Liver (tissue), 9 donors: ENCODE results near the gene NT5C1A. TPM values are rescaled to one million over a fixed set of nuclear protein-coding genes. Genes with fewer than 3 reads are reported as not detected.

Source experiments
- DNase-seq: peaks from one replicate; pipeline ENCODE4 v3.0.0-alpha.2; 2017; ENCODE audit warnings: low spot score
- H3K27ac ChIP-seq, 2 donors: one replicate each; pipeline ENCODE4 v1.7.0; 2013; ENCODE audit warnings: inconsistent platforms in 2 of 2, low read length in 2 of 2, control low read depth in 1 of 2, low read depth in 1 of 2, mild to moderate bottlenecking in 1 of 2
- H3K27me3 ChIP-seq, 4 donors: one replicate each; pipeline versions ENCODE4 v1.6.1 to v1.7.0; 2013; ENCODE audit warnings: low read length in 3 of 4, inconsistent platforms in 1 of 4, mild to moderate bottlenecking in 1 of 4, moderate library complexity in 1 of 4; ENCODE audit not compliant: control insufficient read depth in 4 of 4, insufficient read depth in 4 of 4
- H3K36me3 ChIP-seq, 4 donors: one replicate each; pipeline versions ENCODE4 v1.6.1 to v1.7.0; 2013; ENCODE audit warnings: low read length in 3 of 4, mild to moderate bottlenecking in 3 of 4, low read depth in 1 of 4, moderate library complexity in 1 of 4; ENCODE audit not compliant: control insufficient read depth in 4 of 4, insufficient read depth in 3 of 4
- H3K4me1 ChIP-seq, 4 donors: one replicate each; pipeline versions ENCODE4 v1.6.1 to v1.7.0; 2013; ENCODE audit warnings: low read length in 3 of 4, mild to moderate bottlenecking in 3 of 4, moderate library complexity in 1 of 4; ENCODE audit not compliant: control insufficient read depth in 4 of 4, insufficient read depth in 4 of 4
- H3K4me3 ChIP-seq, 3 donors: one replicate each; pipeline versions ENCODE4 v1.6.1 to v1.7.0; 2013; ENCODE audit warnings: low read length in 3 of 3, control low read depth in 1 of 3, low read depth in 1 of 3, mild to moderate bottlenecking in 1 of 3
- H3K9ac ChIP-seq, 2 donors: one replicate each; pipeline ENCODE4 v1.7.0; 2013; ENCODE audit warnings: low read length in 2 of 2, mild to moderate bottlenecking in 2 of 2, moderate library complexity in 2 of 2, control low read depth in 1 of 2, low read depth in 1 of 2
- H3K9me3 ChIP-seq, 4 donors: one replicate each; pipeline versions ENCODE4 v1.6.1 to v1.7.0; 2013; ENCODE audit warnings: low read length in 3 of 4; ENCODE audit not compliant: control insufficient read depth in 4 of 4
- EGR1 ChIP-seq, 2 donors: IDR thresholded peaks; 2 replicates each; pipeline ENCODE4 v1.6.1; 2016 to 2018; ENCODE audit warnings: antibody characterized with exemption in 2 of 2, low read depth in 2 of 2
- FOXA1 ChIP-seq: IDR thresholded peaks from 2 replicates; pipeline ENCODE4 v1.6.1; 2016; ENCODE audit warnings: antibody characterized with exemption
- FOXA2 ChIP-seq: IDR thresholded peaks from 2 replicates; pipeline ENCODE4 v1.6.1; 2016; ENCODE audit warnings: antibody characterized with exemption
- GABPA ChIP-seq, 2 donors: IDR thresholded peaks in 1 of 2; conservative IDR thresholded peaks in 1 of 2; 2 replicates each; pipeline ENCODE4 v1.6.1; 2016; ENCODE audit warnings: antibody characterized with exemption in 2 of 2, mild to moderate bottlenecking in 1 of 2, moderate library complexity in 1 of 2
- HNF4A ChIP-seq, 2 donors: conservative IDR thresholded peaks; 2 replicates each; pipeline ENCODE4 v1.6.1; 2016; ENCODE audit warnings: antibody characterized with exemption in 2 of 2, mild to moderate bottlenecking in 2 of 2
- HNF4G ChIP-seq: IDR thresholded peaks from 2 replicates; pipeline ENCODE4 v1.6.1; 2016; ENCODE audit warnings: antibody characterized with exemption
- JUND ChIP-seq, 2 donors: IDR thresholded peaks; 2 replicates each; pipeline ENCODE4 v1.6.1; 2016; ENCODE audit warnings: antibody characterized with exemption in 2 of 2
- NR2F2 ChIP-seq: IDR thresholded peaks from 2 replicates; pipeline ENCODE4 v1.6.1; 2016; ENCODE audit warnings: antibody characterized with exemption
- RXRA ChIP-seq, 2 donors: IDR thresholded peaks; 2 replicates each; pipeline ENCODE4 v1.6.1; 2017 to 2018; ENCODE audit warnings: antibody characterized with exemption in 2 of 2, mild to moderate bottlenecking in 1 of 2
- SP1 ChIP-seq: IDR thresholded peaks from 2 replicates; pipeline ENCODE4 v1.6.1; 2018; ENCODE audit warnings: antibody characterized with exemption, mild to moderate bottlenecking
- TAF1 ChIP-seq: conservative IDR thresholded peaks from 2 replicates; pipeline ENCODE4 v1.6.1; 2016; ENCODE audit warnings: antibody characterized with exemption, mild to moderate bottlenecking
- YY1 ChIP-seq: IDR thresholded peaks from 2 replicates; pipeline ENCODE4 v1.6.1; 2016; ENCODE audit warnings: antibody characterized with exemption, mild to moderate bottlenecking
- WGBS: extraction: QIAGEN DNeasy Blood & Tissue Kit; methylation state at CpG from one replicate; pipeline ENCODE4 v1.1.7; 2013; 5-methylcytosine and 5-hydroxymethylcytosine counted together
- polyA plus RNA-seq, 2 donors: library from polyadenylated mRNA; stranded (reverse) in 1 of 2; unstranded in 1 of 2; fragments of 200-250 nt in 1 of 2; fragments of >200 nt in 1 of 2; fragmentation: Nextera tagmentation in 1 of 2; extraction: Ambion mirVana in 1 of 2; gene quantifications; one replicate each; pipeline versions ENCODE4 v1.2.1 to v1.2.3, GENCODE V29; 2013 to 2015
- total RNA-seq, 2 donors: library from RNA; depleted of rRNA; stranded (reverse); fragments of >200 nt; gene quantifications; one replicate each; pipeline ENCODE4 v1.2.3, GENCODE V29; 2014
- TF ChIP-seq, protein P1 (sequence below): IDR thresholded peaks from 2 replicates; pipeline ENCODE4 v1.6.1; 2016; ENCODE audit warnings: antibody characterized with exemption
- TF ChIP-seq, protein P2 (sequence below): IDR thresholded peaks from 2 replicates; pipeline ENCODE4 v1.6.1; 2016; ENCODE audit warnings: antibody characterized with exemption
- TF ChIP-seq, protein P3 (sequence below): IDR thresholded peaks from 2 replicates; pipeline ENCODE4 v1.6.1; 2016; ENCODE audit warnings: antibody characterized with exemption
- TF ChIP-seq, protein P4 (sequence below): IDR thresholded peaks from 2 replicates; pipeline ENCODE4 v1.6.1; 2016; ENCODE audit warnings: antibody characterized with exemption, mild to moderate bottlenecking
- TF ChIP-seq, protein P5 (sequence below): fragments of 150-350 bp; IDR thresholded peaks from 2 replicates; pipeline ENCODE4 v1.5.1; 2017; ENCODE audit warnings: improper control_type of control experiment, low read depth, low read length; ENCODE audit not compliant: missing input control
- donor health status: healthy.
- donor health status: healthy.
- donor health status: healthy.
- donor health status: healthy.
- donor health status: healthy.

Gene NT5C1A
- total and polyA plus RNA-seq, 4 donors = 0.05 to 0.08 TPM; not detected in 2

DNA sequence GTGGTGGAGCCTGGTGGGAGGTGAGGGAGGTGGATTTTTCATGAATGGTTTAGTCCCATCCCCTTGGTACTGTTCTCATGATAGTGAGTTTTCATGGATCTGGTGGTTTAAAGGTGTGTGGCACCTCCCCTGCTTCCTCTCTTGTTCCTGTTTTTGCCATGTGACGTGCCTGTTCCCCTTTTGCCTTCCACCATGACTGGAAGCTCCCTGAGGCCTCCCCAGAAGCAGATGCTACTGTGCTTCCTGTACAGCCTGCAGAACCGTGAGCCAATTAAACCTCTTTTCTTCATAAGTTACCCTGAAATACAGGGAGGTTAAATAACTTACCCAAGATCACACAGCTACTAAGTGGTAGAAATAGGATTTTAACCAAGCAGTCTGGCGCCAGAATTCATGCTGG lies 28.2 kb downstream of the NT5C1A start (continued):
- TF ChIP-seq, protein P1, sequence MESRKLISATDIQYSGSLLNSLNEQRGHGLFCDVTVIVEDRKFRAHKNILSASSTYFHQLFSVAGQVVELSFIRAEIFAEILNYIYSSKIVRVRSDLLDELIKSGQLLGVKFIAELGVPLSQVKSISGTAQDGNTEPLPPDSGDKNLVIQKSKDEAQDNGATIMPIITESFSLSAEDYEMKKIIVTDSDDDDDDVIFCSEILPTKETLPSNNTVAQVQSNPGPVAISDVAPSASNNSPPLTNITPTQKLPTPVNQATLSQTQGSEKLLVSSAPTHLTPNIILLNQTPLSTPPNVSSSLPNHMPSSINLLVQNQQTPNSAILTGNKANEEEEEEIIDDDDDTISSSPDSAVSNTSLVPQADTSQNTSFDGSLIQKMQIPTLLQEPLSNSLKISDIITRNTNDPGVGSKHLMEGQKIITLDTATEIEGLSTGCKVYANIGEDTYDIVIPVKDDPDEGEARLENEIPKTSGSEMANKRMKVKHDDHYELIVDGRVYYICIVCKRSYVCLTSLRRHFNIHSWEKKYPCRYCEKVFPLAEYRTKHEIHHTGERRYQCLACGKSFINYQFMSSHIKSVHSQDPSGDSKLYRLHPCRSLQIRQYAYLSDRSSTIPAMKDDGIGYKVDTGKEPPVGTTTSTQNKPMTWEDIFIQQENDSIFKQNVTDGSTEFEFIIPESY = no peak
- no peak for TF ChIP-seq JUND (IDR thresholded peaks at IDR 0.05)
- no peak for TF ChIP-seq FOXA1

DNA sequence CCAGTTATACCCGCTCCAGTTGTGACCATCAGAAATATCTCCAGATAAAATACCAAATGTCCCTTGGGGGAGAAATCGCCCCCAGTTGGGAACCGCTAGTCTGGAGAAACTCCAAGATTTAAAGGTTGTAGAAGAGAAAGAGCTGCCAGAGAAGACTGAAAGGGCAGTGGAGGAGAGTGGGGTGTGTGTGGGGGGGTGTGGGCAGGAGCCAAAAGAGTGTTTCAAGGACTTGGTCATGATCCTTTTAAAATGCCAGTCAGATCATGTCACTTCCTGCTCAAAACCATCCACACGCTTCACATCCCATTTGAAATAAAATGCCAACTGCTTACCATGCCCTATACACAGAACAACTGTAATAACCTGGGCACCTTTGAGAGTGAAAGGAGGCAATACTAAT lies 29.1 kb downstream of the NT5C1A start:
- peaks cover 0 to 7% (median 3%) of the 10 kb centered on the region in 4 donors for H3K27me3 ChIP-seq
- no peaks in the 10 kb centered on the region for H3K36me3 ChIP-seq
- DNase-seq = no peak
- H3K27ac ChIP-seq = no peak overlapping the region
- no peak overlapping the region for H3K4me3 ChIP-seq
- WGBS = 81% methylated on average over 4 of the region's 4 CpGs
- peaks cover 0 to 3% (median 0%) of the 10 kb centered on the region in 4 donors for H3K4me1 ChIP-seq
- H3K9me3 ChIP-seq = no peaks in the 10 kb centered on the region
- no peak overlapping the region for H3K9ac ChIP-seq
- TF ChIP-seq, protein P2, sequence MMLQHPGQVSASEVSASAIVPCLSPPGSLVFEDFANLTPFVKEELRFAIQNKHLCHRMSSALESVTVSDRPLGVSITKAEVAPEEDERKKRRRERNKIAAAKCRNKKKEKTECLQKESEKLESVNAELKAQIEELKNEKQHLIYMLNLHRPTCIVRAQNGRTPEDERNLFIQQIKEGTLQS = no peak
- TF ChIP-seq HNF4A (conservative IDR thresholded peaks at IDR 0.05) (no peak), NR2F2 (no peak), YY1 (no peak), JUND (IDR thresholded peaks at IDR 0.05) (no peak), TAF1 (no peak), RXRA (IDR thresholded peaks at IDR 0.05) (no peak), GABPA (IDR thresholded peaks at IDR 0.05 in 1 of 2, conservative IDR thresholded peaks at IDR 0.05 in 1 of 2) (no peak), EGR1 (IDR thresholded peaks at IDR 0.05; ENCODE audit: low read depth in 2 of 2) (no peak), HNF4G (no peak), FOXA1 (no peak), FOXA2 (no peak), SP1 (no peak)
- TF ChIP-seq, protein P1 = no peak
- TF ChIP-seq, protein P3, sequence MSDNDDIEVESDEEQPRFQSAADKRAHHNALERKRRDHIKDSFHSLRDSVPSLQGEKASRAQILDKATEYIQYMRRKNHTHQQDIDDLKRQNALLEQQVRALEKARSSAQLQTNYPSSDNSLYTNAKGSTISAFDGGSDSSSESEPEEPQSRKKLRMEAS = no peak
- TF ChIP-seq, protein P4, sequence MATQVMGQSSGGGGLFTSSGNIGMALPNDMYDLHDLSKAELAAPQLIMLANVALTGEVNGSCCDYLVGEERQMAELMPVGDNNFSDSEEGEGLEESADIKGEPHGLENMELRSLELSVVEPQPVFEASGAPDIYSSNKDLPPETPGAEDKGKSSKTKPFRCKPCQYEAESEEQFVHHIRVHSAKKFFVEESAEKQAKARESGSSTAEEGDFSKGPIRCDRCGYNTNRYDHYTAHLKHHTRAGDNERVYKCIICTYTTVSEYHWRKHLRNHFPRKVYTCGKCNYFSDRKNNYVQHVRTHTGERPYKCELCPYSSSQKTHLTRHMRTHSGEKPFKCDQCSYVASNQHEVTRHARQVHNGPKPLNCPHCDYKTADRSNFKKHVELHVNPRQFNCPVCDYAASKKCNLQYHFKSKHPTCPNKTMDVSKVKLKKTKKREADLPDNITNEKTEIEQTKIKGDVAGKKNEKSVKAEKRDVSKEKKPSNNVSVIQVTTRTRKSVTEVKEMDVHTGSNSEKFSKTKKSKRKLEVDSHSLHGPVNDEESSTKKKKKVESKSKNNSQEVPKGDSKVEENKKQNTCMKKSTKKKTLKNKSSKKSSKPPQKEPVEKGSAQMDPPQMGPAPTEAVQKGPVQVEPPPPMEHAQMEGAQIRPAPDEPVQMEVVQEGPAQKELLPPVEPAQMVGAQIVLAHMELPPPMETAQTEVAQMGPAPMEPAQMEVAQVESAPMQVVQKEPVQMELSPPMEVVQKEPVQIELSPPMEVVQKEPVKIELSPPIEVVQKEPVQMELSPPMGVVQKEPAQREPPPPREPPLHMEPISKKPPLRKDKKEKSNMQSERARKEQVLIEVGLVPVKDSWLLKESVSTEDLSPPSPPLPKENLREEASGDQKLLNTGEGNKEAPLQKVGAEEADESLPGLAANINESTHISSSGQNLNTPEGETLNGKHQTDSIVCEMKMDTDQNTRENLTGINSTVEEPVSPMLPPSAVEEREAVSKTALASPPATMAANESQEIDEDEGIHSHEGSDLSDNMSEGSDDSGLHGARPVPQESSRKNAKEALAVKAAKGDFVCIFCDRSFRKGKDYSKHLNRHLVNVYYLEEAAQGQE = no peak
- TF ChIP-seq, protein P5, sequence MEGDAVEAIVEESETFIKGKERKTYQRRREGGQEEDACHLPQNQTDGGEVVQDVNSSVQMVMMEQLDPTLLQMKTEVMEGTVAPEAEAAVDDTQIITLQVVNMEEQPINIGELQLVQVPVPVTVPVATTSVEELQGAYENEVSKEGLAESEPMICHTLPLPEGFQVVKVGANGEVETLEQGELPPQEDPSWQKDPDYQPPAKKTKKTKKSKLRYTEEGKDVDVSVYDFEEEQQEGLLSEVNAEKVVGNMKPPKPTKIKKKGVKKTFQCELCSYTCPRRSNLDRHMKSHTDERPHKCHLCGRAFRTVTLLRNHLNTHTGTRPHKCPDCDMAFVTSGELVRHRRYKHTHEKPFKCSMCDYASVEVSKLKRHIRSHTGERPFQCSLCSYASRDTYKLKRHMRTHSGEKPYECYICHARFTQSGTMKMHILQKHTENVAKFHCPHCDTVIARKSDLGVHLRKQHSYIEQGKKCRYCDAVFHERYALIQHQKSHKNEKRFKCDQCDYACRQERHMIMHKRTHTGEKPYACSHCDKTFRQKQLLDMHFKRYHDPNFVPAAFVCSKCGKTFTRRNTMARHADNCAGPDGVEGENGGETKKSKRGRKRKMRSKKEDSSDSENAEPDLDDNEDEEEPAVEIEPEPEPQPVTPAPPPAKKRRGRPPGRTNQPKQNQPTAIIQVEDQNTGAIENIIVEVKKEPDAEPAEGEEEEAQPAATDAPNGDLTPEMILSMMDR = no peak
